CD4-positive, alpha-beta T cell treated with Interleukin-15 for 1 hour (primary cell): Measurements from ENCODE around the gene SLC12A7.

Experiments used
- DNase-seq: peaks from one replicate; pipeline ENCODE4 v3.0.0-alpha.2; 2020

Gene SLC12A7

GRCh38 chr5:1124205-1125029, 12.6 kb upstream of the SLC12A7 start:
- DNase-seq, result no peak

- no peak for DNase-seq
These were observed 11.7 kb upstream of the SLC12A7 start for GRCh38 chr5:1123418-1124147.

- DNase-seq, result no peak
These were observed 10.8 kb upstream of the SLC12A7 start for GRCh38 chr5:1122511-1123294.

- no peak for DNase-seq
These were observed 10.0 kb upstream of the SLC12A7 start for GRCh38 chr5:1121891-1122290.

GRCh38 chr5:1121044-1121443, 9.2 kb upstream of the SLC12A7 start:
- no peak for DNase-seq

- DNase-seq, result no peak
These were observed 8.6 kb upstream of the SLC12A7 start for GRCh38 chr5:1120236-1120999.

- no peak for DNase-seq
These were observed 7.5 kb upstream of the SLC12A7 start for GRCh38 chr5:1119312-1119831.

GRCh38 chr5:1118738-1119137, 6.9 kb upstream of the SLC12A7 start:
- DNase-seq, result no peak

- no peak for DNase-seq
These were observed 6.4 kb upstream of the SLC12A7 start for GRCh38 chr5:1118231-1118698.

- no peak for DNase-seq
These were observed 5.1 kb upstream of the SLC12A7 start for GRCh38 chr5:1116977-1117376.

GRCh38 chr5:1116109-1116740, 4.4 kb upstream of the SLC12A7 start:
- DNase-seq, result no peak

GRCh38 chr5:1115123-1115815, 3.4 kb upstream of the SLC12A7 start:
- DNase-seq, result no peak

GRCh38 chr5:1113805-1114586, 2.1 kb upstream of the SLC12A7 start:
- DNase-seq, result no peak

GRCh38 chr5:1113332-1113690, 1.4 kb upstream of the SLC12A7 start:
- no peak for DNase-seq

GRCh38 chr5:1112596-1113331, 901 bp upstream of the SLC12A7 start:
- no peak for DNase-seq

GRCh38 chr5:1111241-1111726, 579 bp downstream of the SLC12A7 start:
- DNase-seq, result no peak

GRCh38 chr5:1110307-1111240, 1.3 kb downstream of the SLC12A7 start:
- no peak for DNase-seq
